ENCODE measurements around the gene DMTF1. TPM values are rescaled to one million over a fixed set of nuclear protein-coding genes. Genes with fewer than 3 reads are reported as not detected.

The DMTF1 gene
- total and polyA plus RNA-seq, 10 of the 15 experiments (the other 5 are each of a cell fraction or from before 2014, with no cell fraction given), result 24.3 to 191 (median 72.0) TPM

- ChIA-PET POLR2A (no interaction called here), CTCF (interaction anchor here (0.8 to 1.4 kb wide), 4 partner anchors 16 to 113 kb away, joined by 3 to 4 read pairs (median 3); partner anchors contain the start of gene TMEM243), SMC1A (ENCODE audit: uncharacterized antibody, unreplicated experiment) (interaction anchor here (1.0 to 1.6 kb wide), 3 partner anchors 13 to 307 kb away, joined by 3 to 6 read pairs (median 5); no protein-coding TSS in a partner anchor), RAD21 (ENCODE audit: unreplicated experiment) (no interaction called here)
- Histone ChIP-seq H3K79me2 (ENCODE audit: control insufficient read depth, insufficient read depth, low read length) (no peaks in the 10 kb centered on the region), H3K4me2 (ENCODE audit: control insufficient read depth, insufficient read depth) (no peak overlapping the region), H2AFZ (ENCODE audit: control insufficient read depth, low read depth, low read length) (no peak overlapping the region), H3K36me3 (ENCODE audit: control insufficient read depth in 2 of 2, insufficient read depth in 2 of 2, low read length in 1 of 2) (no peaks in the 10 kb centered on the region), H3K4me3 (no peak overlapping the region), H3K27ac (ENCODE audit: control insufficient read depth, insufficient read depth) (no peak overlapping the region), H3K4me1 (ENCODE audit: control insufficient read depth, insufficient read depth, low read length) (no peaks in the 10 kb centered on the region), H4K20me1 (ENCODE audit: control insufficient read depth, insufficient read depth) (no peaks in the 10 kb centered on the region), H3K27me3 (replicated peaks in 1 of 2; ENCODE audit: control insufficient read depth in 2 of 2, insufficient read depth in 2 of 2, low read length in 1 of 2) (no peaks in the 10 kb centered on the region), H3K9me3 (replicated peaks; ENCODE audit: control insufficient read depth, insufficient read depth, low read length) (no peaks in the 10 kb centered on the region; the same call in 1 of the 3 replicates), H3K9ac (ENCODE audit: control insufficient read depth, insufficient read depth, low read length) (no peak overlapping the region)
- no peak for DNase-seq (ENCODE audit: low read depth, low spot score)
- intact Hi-C loops (cut with micrococcal nuclease; ENCODE audit: unreplicated experiment), result no loop called here
- ATAC-seq, result no peak
- no TSS peak for BruUV-seq (replicated peaks)
- no peak for FAIRE-seq
- in situ Hi-C loops (cut with MboI), result loop anchor here (5.0 kb wide), 1 partner anchor 303 kb away; no protein-coding TSS in a partner anchor
- TF ChIP-seq ESRRA (IDR thresholded peaks at IDR 0.05; ENCODE audit: low read length) (no peak), TARDBP (IDR thresholded peaks at IDR 0.05; ENCODE audit: borderline replicate concordance) (no peak), EGR1 (IDR thresholded peaks at IDR 0.05; ENCODE audit: borderline replicate concordance in 1 of 2, low read depth in 2 of 2, low read length in 2 of 2) (no peak), BMI1 (IDR thresholded peaks at IDR 0.05; ENCODE audit: borderline replicate concordance) (no peak), SRF (IDR thresholded peaks at IDR 0.05; ENCODE audit: low read depth in 2 of 2, low read length in 2 of 2) (no peak), BHLHE40 (IDR thresholded peaks at IDR 0.05; ENCODE audit: borderline replicate concordance in 1 of 2, low read depth in 2 of 2, low read length in 1 of 2) (no peak), PRDM15 (CRISPR knock-in tag; IDR thresholded peaks at IDR 0.05) (no peak), CEBPB (IDR thresholded peaks at IDR 0.05; ENCODE audit: borderline replicate concordance in 1 of 2, low read depth in 2 of 2, low read length in 2 of 2) (no peak), PAX8 (IDR thresholded peaks at IDR 0.05) (no peak), ZNF592 (IDR thresholded peaks at IDR 0.05) (no peak), ASH2L (IDR thresholded peaks at IDR 0.05; ENCODE audit: borderline replicate concordance, low read depth) (no peak), JUNB (IDR thresholded peaks at IDR 0.05) (no peak)
These were observed 82.7 kb downstream of the DMTF1 start for GRCh38 chr7:87234949-87235348.

Measured in GM12878 (cell line).